Liver (tissue), 9 donors: ENCODE measurements around the gene KLF16. TPM values are rescaled to one million over a fixed set of nuclear protein-coding genes. Genes with fewer than 3 reads are reported as not detected.
A peak's percentile ranks its signal among the peaks of the same experiment; 100 is the strongest.

Experiments
- DNase-seq: peaks from one replicate; pipeline ENCODE4 v3.0.0-alpha.2; 2017; ENCODE audit warnings: low spot score
- H3K27ac ChIP-seq, 2 donors: one replicate each; pipeline ENCODE4 v1.7.0; 2013; ENCODE audit warnings: inconsistent platforms in 2 of 2, low read length in 2 of 2, control low read depth in 1 of 2, low read depth in 1 of 2, mild to moderate bottlenecking in 1 of 2
- H3K27me3 ChIP-seq, 4 donors: one replicate each; pipeline versions ENCODE4 v1.6.1 to v1.7.0; 2013; ENCODE audit warnings: low read length in 3 of 4, inconsistent platforms in 1 of 4, mild to moderate bottlenecking in 1 of 4, moderate library complexity in 1 of 4; ENCODE audit not compliant: control insufficient read depth in 4 of 4, insufficient read depth in 4 of 4
- H3K36me3 ChIP-seq, 4 donors: one replicate each; pipeline versions ENCODE4 v1.6.1 to v1.7.0; 2013; ENCODE audit warnings: low read length in 3 of 4, mild to moderate bottlenecking in 3 of 4, low read depth in 1 of 4, moderate library complexity in 1 of 4; ENCODE audit not compliant: control insufficient read depth in 4 of 4, insufficient read depth in 3 of 4
- H3K4me1 ChIP-seq, 4 donors: one replicate each; pipeline versions ENCODE4 v1.6.1 to v1.7.0; 2013; ENCODE audit warnings: low read length in 3 of 4, mild to moderate bottlenecking in 3 of 4, moderate library complexity in 1 of 4; ENCODE audit not compliant: control insufficient read depth in 4 of 4, insufficient read depth in 4 of 4
- H3K4me3 ChIP-seq, 3 donors: one replicate each; pipeline versions ENCODE4 v1.6.1 to v1.7.0; 2013; ENCODE audit warnings: low read length in 3 of 3, control low read depth in 1 of 3, low read depth in 1 of 3, mild to moderate bottlenecking in 1 of 3
- H3K9ac ChIP-seq, 2 donors: one replicate each; pipeline ENCODE4 v1.7.0; 2013; ENCODE audit warnings: low read length in 2 of 2, mild to moderate bottlenecking in 2 of 2, moderate library complexity in 2 of 2, control low read depth in 1 of 2, low read depth in 1 of 2
- H3K9me3 ChIP-seq, 4 donors: one replicate each; pipeline versions ENCODE4 v1.6.1 to v1.7.0; 2013; ENCODE audit warnings: low read length in 3 of 4; ENCODE audit not compliant: control insufficient read depth in 4 of 4
- EGR1 ChIP-seq, 2 donors: IDR thresholded peaks; 2 replicates each; pipeline ENCODE4 v1.6.1; 2016 to 2018; ENCODE audit warnings: antibody characterized with exemption in 2 of 2, low read depth in 2 of 2
- FOXA1 ChIP-seq: IDR thresholded peaks from 2 replicates; pipeline ENCODE4 v1.6.1; 2016; ENCODE audit warnings: antibody characterized with exemption
- FOXA2 ChIP-seq: IDR thresholded peaks from 2 replicates; pipeline ENCODE4 v1.6.1; 2016; ENCODE audit warnings: antibody characterized with exemption
- GABPA ChIP-seq, 2 donors: IDR thresholded peaks in 1 of 2; conservative IDR thresholded peaks in 1 of 2; 2 replicates each; pipeline ENCODE4 v1.6.1; 2016; ENCODE audit warnings: antibody characterized with exemption in 2 of 2, mild to moderate bottlenecking in 1 of 2, moderate library complexity in 1 of 2
- HNF4A ChIP-seq, 2 donors: conservative IDR thresholded peaks; 2 replicates each; pipeline ENCODE4 v1.6.1; 2016; ENCODE audit warnings: antibody characterized with exemption in 2 of 2, mild to moderate bottlenecking in 2 of 2
- HNF4G ChIP-seq: IDR thresholded peaks from 2 replicates; pipeline ENCODE4 v1.6.1; 2016; ENCODE audit warnings: antibody characterized with exemption
- JUND ChIP-seq, 2 donors: IDR thresholded peaks; 2 replicates each; pipeline ENCODE4 v1.6.1; 2016; ENCODE audit warnings: antibody characterized with exemption in 2 of 2
- NR2F2 ChIP-seq: IDR thresholded peaks from 2 replicates; pipeline ENCODE4 v1.6.1; 2016; ENCODE audit warnings: antibody characterized with exemption
- RAD21 ChIP-seq, 2 donors: IDR thresholded peaks; 2 replicates each; pipeline ENCODE4 v1.6.1; 2016; ENCODE audit warnings: antibody characterized with exemption in 2 of 2, mild to moderate bottlenecking in 2 of 2
- RXRA ChIP-seq, 2 donors: IDR thresholded peaks; 2 replicates each; pipeline ENCODE4 v1.6.1; 2017 to 2018; ENCODE audit warnings: antibody characterized with exemption in 2 of 2, mild to moderate bottlenecking in 1 of 2
- SP1 ChIP-seq: IDR thresholded peaks from 2 replicates; pipeline ENCODE4 v1.6.1; 2018; ENCODE audit warnings: antibody characterized with exemption, mild to moderate bottlenecking
- TAF1 ChIP-seq: conservative IDR thresholded peaks from 2 replicates; pipeline ENCODE4 v1.6.1; 2016; ENCODE audit warnings: antibody characterized with exemption, mild to moderate bottlenecking
- YY1 ChIP-seq: IDR thresholded peaks from 2 replicates; pipeline ENCODE4 v1.6.1; 2016; ENCODE audit warnings: antibody characterized with exemption, mild to moderate bottlenecking
- WGBS: extraction: QIAGEN DNeasy Blood & Tissue Kit; methylation state at CpG from one replicate; pipeline ENCODE4 v1.1.7; 2013; 5-methylcytosine and 5-hydroxymethylcytosine counted together
- polyA plus RNA-seq, 2 donors: library from polyadenylated mRNA; stranded (reverse) in 1 of 2; unstranded in 1 of 2; fragments of 200-250 nt in 1 of 2; fragments of >200 nt in 1 of 2; fragmentation: Nextera tagmentation in 1 of 2; extraction: Ambion mirVana in 1 of 2; gene quantifications; one replicate each; pipeline versions ENCODE4 v1.2.1 to v1.2.3, GENCODE V29; 2013 to 2015
- total RNA-seq, 2 donors: library from RNA; depleted of rRNA; stranded (reverse); fragments of >200 nt; gene quantifications; one replicate each; pipeline ENCODE4 v1.2.3, GENCODE V29; 2014
- TF ChIP-seq, protein P1 (sequence below): IDR thresholded peaks from 2 replicates; pipeline ENCODE4 v1.6.1; 2016; ENCODE audit warnings: antibody characterized with exemption, mild to moderate bottlenecking
- TF ChIP-seq, protein P2 (sequence below): IDR thresholded peaks from 2 replicates; pipeline ENCODE4 v1.6.1; 2016; ENCODE audit warnings: antibody characterized with exemption
- TF ChIP-seq, protein P3 (sequence below): fragments of 150-350 bp; IDR thresholded peaks from 2 replicates; pipeline ENCODE4 v1.5.1; 2017; ENCODE audit warnings: improper control_type of control experiment, low read depth, low read length; ENCODE audit not compliant: missing input control
- TF ChIP-seq, protein P4 (sequence below): IDR thresholded peaks from 2 replicates; pipeline ENCODE4 v1.6.1; 2016; ENCODE audit warnings: antibody characterized with exemption
- TF ChIP-seq, protein P5 (sequence below): IDR thresholded peaks from 2 replicates; pipeline ENCODE4 v1.6.1; 2016; ENCODE audit warnings: antibody characterized with exemption
- donor health status: healthy.
- donor health status: healthy.
- donor health status: healthy.
- donor health status: healthy.
- donor health status: healthy.

The KLF16 gene
- total and polyA plus RNA-seq, 4 donors = 1.2 to 14.8 (median 6.0) TPM

DNA sequence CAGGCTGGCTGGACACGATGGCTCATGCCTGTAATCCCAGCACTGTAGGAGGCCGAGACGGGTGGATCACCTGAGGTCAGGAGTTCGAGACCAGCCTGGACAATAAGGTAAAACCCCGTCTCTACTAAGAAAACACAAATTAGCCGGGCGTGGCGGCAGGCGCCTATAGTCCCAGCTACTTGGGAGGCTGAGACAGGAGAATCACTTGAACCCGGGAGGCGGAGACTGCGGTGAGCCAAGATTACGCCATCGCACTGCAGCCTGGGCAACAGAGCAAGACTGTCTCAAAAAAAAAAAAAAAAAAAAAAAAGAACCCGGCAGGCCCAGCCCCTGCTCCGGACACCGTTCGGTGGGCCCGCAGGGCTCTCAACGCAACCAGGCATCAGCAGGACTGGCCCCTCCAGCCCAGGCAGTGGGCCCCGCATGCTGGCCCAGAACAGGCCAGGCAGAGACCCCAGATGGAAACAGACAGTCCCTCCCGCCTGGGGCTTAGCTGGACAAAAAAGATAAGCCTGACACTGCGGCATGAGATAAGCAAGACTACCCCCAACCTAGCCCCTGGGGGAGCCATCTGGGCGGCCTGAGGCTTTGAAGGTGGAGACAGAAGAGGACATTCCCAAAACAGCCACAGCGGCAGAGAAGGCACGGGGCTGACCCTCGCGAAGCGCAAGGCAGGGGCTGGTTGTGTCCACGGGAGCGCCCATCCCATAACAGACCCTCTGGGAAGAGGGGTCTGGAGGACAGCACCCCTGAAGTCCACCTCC, 26.7 kb downstream of the KLF16 start (continued):
- TF ChIP-seq, protein P1, sequence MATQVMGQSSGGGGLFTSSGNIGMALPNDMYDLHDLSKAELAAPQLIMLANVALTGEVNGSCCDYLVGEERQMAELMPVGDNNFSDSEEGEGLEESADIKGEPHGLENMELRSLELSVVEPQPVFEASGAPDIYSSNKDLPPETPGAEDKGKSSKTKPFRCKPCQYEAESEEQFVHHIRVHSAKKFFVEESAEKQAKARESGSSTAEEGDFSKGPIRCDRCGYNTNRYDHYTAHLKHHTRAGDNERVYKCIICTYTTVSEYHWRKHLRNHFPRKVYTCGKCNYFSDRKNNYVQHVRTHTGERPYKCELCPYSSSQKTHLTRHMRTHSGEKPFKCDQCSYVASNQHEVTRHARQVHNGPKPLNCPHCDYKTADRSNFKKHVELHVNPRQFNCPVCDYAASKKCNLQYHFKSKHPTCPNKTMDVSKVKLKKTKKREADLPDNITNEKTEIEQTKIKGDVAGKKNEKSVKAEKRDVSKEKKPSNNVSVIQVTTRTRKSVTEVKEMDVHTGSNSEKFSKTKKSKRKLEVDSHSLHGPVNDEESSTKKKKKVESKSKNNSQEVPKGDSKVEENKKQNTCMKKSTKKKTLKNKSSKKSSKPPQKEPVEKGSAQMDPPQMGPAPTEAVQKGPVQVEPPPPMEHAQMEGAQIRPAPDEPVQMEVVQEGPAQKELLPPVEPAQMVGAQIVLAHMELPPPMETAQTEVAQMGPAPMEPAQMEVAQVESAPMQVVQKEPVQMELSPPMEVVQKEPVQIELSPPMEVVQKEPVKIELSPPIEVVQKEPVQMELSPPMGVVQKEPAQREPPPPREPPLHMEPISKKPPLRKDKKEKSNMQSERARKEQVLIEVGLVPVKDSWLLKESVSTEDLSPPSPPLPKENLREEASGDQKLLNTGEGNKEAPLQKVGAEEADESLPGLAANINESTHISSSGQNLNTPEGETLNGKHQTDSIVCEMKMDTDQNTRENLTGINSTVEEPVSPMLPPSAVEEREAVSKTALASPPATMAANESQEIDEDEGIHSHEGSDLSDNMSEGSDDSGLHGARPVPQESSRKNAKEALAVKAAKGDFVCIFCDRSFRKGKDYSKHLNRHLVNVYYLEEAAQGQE = no peak

DNA sequence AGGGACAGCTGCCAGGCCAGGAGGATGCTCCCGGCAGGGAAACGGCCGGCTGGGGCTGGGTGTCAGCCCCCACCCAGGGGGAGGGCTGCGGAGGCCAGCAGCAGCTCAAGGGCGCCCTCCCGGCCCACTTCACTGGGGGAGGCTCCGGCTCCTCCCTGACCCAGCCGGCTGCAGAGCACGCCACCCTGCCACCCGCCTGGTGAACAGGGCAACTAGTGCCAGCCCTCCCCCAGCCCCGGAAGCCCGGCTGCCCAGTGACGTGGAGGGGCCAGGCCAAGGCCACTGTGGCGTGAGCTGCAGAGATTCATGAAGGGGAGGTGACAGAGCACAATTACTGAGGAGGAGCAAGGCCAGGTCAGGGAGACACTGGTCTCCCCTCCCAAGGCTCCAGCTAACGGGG, 29.8 kb downstream of the KLF16 start:
- TF ChIP-seq SP1 (peak; percentile 87), NR2F2 (no peak), YY1 (peak; percentile 94), HNF4A (conservative IDR thresholded peaks at IDR 0.05) (peak; percentile 74 to 88), GABPA (IDR thresholded peaks at IDR 0.05 in 1 of 2, conservative IDR thresholded peaks at IDR 0.05 in 1 of 2) (peak in 1 of 2 donors; percentile 76), HNF4G (peak; percentile 9), FOXA1 (peak; percentile 37), JUND (IDR thresholded peaks at IDR 0.05) (peak in 1 of 2 donors; percentile 37), FOXA2 (no peak), RAD21 (IDR thresholded peaks at IDR 0.05) (peak; percentile 31 to 34), EGR1 (IDR thresholded peaks at IDR 0.05; ENCODE audit: low read depth in 2 of 2) (peak in 1 of 2 donors; percentile 60), RXRA (IDR thresholded peaks at IDR 0.05) (peak; percentile 72 to 85), TAF1 (no peak)
- TF ChIP-seq, protein P1 = peak; percentile 87
- TF ChIP-seq, protein P2, sequence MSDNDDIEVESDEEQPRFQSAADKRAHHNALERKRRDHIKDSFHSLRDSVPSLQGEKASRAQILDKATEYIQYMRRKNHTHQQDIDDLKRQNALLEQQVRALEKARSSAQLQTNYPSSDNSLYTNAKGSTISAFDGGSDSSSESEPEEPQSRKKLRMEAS = no peak
- TF ChIP-seq, protein P3, sequence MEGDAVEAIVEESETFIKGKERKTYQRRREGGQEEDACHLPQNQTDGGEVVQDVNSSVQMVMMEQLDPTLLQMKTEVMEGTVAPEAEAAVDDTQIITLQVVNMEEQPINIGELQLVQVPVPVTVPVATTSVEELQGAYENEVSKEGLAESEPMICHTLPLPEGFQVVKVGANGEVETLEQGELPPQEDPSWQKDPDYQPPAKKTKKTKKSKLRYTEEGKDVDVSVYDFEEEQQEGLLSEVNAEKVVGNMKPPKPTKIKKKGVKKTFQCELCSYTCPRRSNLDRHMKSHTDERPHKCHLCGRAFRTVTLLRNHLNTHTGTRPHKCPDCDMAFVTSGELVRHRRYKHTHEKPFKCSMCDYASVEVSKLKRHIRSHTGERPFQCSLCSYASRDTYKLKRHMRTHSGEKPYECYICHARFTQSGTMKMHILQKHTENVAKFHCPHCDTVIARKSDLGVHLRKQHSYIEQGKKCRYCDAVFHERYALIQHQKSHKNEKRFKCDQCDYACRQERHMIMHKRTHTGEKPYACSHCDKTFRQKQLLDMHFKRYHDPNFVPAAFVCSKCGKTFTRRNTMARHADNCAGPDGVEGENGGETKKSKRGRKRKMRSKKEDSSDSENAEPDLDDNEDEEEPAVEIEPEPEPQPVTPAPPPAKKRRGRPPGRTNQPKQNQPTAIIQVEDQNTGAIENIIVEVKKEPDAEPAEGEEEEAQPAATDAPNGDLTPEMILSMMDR = no peak
- TF ChIP-seq, protein P4, sequence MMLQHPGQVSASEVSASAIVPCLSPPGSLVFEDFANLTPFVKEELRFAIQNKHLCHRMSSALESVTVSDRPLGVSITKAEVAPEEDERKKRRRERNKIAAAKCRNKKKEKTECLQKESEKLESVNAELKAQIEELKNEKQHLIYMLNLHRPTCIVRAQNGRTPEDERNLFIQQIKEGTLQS = no peak
- TF ChIP-seq, protein P5, sequence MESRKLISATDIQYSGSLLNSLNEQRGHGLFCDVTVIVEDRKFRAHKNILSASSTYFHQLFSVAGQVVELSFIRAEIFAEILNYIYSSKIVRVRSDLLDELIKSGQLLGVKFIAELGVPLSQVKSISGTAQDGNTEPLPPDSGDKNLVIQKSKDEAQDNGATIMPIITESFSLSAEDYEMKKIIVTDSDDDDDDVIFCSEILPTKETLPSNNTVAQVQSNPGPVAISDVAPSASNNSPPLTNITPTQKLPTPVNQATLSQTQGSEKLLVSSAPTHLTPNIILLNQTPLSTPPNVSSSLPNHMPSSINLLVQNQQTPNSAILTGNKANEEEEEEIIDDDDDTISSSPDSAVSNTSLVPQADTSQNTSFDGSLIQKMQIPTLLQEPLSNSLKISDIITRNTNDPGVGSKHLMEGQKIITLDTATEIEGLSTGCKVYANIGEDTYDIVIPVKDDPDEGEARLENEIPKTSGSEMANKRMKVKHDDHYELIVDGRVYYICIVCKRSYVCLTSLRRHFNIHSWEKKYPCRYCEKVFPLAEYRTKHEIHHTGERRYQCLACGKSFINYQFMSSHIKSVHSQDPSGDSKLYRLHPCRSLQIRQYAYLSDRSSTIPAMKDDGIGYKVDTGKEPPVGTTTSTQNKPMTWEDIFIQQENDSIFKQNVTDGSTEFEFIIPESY = peak; percentile 64
- DNase-seq = no peak
- Histone ChIP-seq H3K4me1 (peaks cover 26 to 70% (median 42%) of the 10 kb centered on the region in 4 donors), H3K27ac (peak overlapping the region; percentile 82 to 88), H3K36me3 (peaks cover 0 to 2% (median 0%) of the 10 kb centered on the region in 4 donors), H3K9ac (peak overlapping the region in 1 of 2 donors; percentile 55), H3K9me3 (no peaks in the 10 kb centered on the region), H3K4me3 (no peak overlapping the region), H3K27me3 (no peaks in the 10 kb centered on the region)
- 36% methylated on average over 15 of the region's 15 CpGs for WGBS
